Activated naive CD4-positive, alpha-beta T cell (primary cell): Measurements from ENCODE around the gene HS1BP3.

Experiments used
- DNase-seq, 4 experiments: peaks; one replicate each; lab custom pipeline; 2025; lab: John Stamatoyannopoulos, UW

The HS1BP3 gene

DNA sequence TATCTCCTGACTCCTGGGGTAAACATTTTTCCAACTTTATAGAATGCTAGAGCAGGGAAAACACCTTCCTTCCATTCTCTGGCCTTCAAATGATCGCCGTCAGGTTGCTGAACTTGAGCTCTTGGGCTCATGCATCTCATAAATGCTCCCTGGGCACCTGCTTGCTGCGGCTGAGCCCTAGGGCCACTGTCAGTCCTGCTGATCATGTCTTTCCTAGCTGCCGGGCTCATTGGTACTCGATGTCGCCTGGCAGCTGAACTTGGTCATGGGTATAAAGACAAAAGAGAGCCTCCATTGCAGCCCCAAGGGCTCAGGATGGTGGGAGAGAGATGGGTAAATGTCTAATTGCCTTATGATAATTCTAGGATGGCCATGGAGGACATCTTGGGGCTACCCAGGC, 80.6 kb downstream of the HS1BP3 start:
- no peak for DNase-seq

DNA sequence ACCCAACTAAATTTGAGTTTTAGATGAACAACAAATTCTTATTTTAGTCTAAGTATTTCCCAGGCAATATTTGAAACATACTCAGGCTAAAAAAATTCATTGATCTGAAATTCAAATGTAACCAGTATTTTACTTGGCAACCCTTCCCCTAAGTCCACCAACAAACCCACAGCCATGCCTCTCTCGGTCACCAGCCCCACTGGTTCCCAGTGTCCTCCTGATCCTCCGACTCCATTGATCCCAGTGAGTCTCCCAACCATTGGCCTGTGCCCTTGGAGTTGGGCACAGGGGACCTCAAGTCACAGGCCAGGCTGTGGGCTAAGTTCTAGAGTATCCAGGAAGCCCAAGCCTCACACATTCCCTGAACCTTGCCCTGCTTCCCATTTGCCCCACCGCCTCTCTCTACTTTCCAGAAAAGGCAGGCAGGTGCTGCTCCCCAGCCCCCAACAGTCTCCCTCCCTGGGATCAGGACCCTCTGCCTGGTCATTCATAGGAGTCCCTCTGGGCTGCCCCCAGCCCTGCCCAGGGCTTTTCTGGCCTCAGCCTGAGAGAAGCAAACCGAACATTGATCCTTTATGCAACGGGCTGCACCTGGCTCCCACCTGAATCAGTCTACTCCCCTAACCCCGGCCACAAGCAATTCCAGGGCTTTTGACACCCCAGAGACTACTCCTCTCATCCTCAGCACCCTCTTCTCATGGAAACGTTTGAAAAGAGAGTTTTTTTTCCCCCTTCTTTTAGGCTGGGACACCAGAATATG, 81.3 kb downstream of the HS1BP3 start:
- DNase-seq, result no peak

DNA sequence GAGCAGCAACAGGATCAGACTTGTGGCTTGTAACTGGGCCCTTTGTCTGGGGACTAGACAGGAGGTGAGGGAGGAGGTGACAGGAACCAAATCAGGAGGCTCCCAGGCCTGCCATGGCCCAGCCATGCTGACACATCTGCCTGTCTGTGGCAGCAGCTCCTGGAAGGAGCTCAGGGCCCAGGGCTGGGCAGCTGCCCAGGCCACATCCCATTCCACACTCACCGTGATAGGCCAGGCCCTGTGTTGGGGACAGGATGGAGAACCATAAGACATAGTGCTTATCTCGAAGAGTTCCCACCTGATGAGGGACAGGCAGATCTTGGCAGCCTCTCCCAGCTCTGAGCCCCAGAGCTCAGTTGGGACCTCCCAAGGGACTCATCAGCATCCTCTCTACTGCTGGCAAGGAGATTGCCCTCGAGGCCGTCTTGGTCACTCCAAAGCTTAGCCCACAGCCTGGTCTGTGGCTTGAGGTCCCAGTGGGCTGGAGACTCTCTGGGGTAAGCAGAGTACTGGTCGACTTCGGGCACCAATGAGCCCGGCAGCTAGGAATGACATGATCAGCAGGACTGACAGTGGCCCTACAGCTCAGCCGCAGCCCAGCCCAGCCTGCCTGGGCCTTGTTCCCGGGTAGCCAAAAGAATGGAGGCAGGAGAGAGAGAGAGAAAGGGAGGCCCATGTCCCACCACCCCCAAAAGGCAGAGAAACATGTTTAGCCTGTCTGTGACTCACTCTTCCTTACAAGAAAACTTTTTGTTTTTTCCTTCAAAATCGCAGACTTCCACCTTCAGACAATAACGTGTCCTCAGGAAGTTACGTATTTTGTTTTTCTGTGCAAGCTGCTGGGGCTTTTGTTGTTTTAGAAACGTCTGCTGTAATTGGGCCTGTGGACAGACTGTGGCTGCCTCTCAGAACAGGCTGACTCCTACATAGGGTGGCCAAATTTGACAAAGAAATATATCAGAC, 82.1 kb downstream of the HS1BP3 start:
- DNase-seq, result no peak

DNA sequence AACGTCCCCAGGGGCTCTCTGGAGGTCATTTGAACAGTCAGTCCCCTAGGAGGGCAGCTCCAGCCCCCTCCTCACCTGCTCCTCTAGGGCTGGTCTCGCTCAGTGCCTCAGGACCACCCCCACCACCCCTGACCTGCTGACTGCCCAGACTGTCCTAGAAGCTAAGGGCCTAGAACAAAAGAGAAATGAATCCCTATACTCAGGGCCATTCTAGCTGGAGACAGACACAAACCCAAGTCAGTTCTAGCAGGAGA, 83.0 kb downstream of the HS1BP3 start:
- DNase-seq, result no peak
